ENCODE data around the gene LCE5A. TPM values are rescaled to one million over a fixed set of nuclear protein-coding genes. Genes with fewer than 3 reads are reported as not detected.

Gene LCE5A
- polyA plus RNA-seq, 1 donor from 2014 or later, result not detected

GRCh38 chr1:152481869-152482664 is 28.5 kb upstream of the LCE5A start:
- no peak overlapping the region for H3K4me3 ChIP-seq (ENCODE audit: low read length)
- no peak for TF ChIP-seq EZH2 (IDR thresholded peaks at IDR 0.05; ENCODE audit: borderline replicate concordance, insufficient read depth, low read length, poor library complexity, severe bottlenecking)
- no peak for TF ChIP-seq CTCF (IDR thresholded peaks at IDR 0.05; ENCODE audit: poor library complexity, severe bottlenecking)
- no peak for TF ChIP-seq TAF1 (IDR thresholded peaks at IDR 0.05; ENCODE audit: low read depth)
- no peak for TF ChIP-seq REST (IDR thresholded peaks at IDR 0.05; ENCODE audit: borderline replicate concordance)
- no peak for TF ChIP-seq MXI1 (conservative IDR thresholded peaks at IDR 0.05; ENCODE audit: poor library complexity, severe bottlenecking)
- TF ChIP-seq POLR2AphosphoS5 (IDR thresholded peaks at IDR 0.05), result no peak
- no peak for TF ChIP-seq SMC3 (conservative IDR thresholded peaks at IDR 0.05; ENCODE audit: poor library complexity)
- TF ChIP-seq EP300 (conservative IDR thresholded peaks at IDR 0.05; ENCODE audit: poor library complexity, severe bottlenecking), result no peak
- no peak for TF ChIP-seq RAD21 (conservative IDR thresholded peaks at IDR 0.05)
- peaks cover 8% of the 10 kb centered on the region for H3K9me3 ChIP-seq (ENCODE audit: low read length)

GRCh38 chr1:152486400-152487006 is 24.1 kb upstream of the LCE5A start:
- TF ChIP-seq REST (IDR thresholded peaks at IDR 0.05; ENCODE audit: borderline replicate concordance), result no peak
- TF ChIP-seq MXI1 (conservative IDR thresholded peaks at IDR 0.05; ENCODE audit: poor library complexity, severe bottlenecking), result no peak
- no peak for TF ChIP-seq SMC3 (conservative IDR thresholded peaks at IDR 0.05; ENCODE audit: poor library complexity)
- TF ChIP-seq EZH2 (IDR thresholded peaks at IDR 0.05; ENCODE audit: borderline replicate concordance, insufficient read depth, low read length, poor library complexity, severe bottlenecking), result no peak
- TF ChIP-seq POLR2AphosphoS5 (IDR thresholded peaks at IDR 0.05), result no peak
- no peak for TF ChIP-seq EP300 (conservative IDR thresholded peaks at IDR 0.05; ENCODE audit: poor library complexity, severe bottlenecking)
- no peak for TF ChIP-seq RAD21 (conservative IDR thresholded peaks at IDR 0.05)
- TF ChIP-seq TAF1 (IDR thresholded peaks at IDR 0.05; ENCODE audit: low read depth), result no peak
- no peak for TF ChIP-seq CTCF (IDR thresholded peaks at IDR 0.05; ENCODE audit: poor library complexity, severe bottlenecking)
- Histone ChIP-seq H3K9me2 (ENCODE audit: insufficient read depth, low read length) (no peaks in the 10 kb centered on the region), H2AFZ (ENCODE audit: low read depth, low read length) (no peak overlapping the region), H3F3A (ENCODE audit: insufficient read depth, low read length, poor library complexity, severe bottlenecking) (no peaks in the 10 kb centered on the region), H3K9me3 (ENCODE audit: low read length) (peaks cover 8% of the 10 kb centered on the region), H3K36me3 (ENCODE audit: insufficient read depth, low read length) (no peaks in the 10 kb centered on the region), H3K9ac (ENCODE audit: low read length) (no peak overlapping the region), H3K79me2 (replicated peaks; ENCODE audit: insufficient read depth, low read length) (no peaks in the 10 kb centered on the region), H3K27ac (ENCODE audit: low read length) (no peak overlapping the region), H3K4me3 (ENCODE audit: low read length) (no peak overlapping the region), H3K4me2 (ENCODE audit: low read length) (no peak overlapping the region), H4K20me1 (ENCODE audit: insufficient read depth) (no peaks in the 10 kb centered on the region), H3K27me3 (ENCODE audit: insufficient read depth, low read depth, low read length) (no peaks in the 10 kb centered on the region)

More at GRCh38 chr1:152481869-152482664, 28.5 kb upstream of the LCE5A start:
- Histone ChIP-seq H3K9me2 (ENCODE audit: insufficient read depth, low read length) (no peaks in the 10 kb centered on the region), H3K36me3 (ENCODE audit: insufficient read depth, low read length) (no peaks in the 10 kb centered on the region), H3F3A (ENCODE audit: insufficient read depth, low read length, poor library complexity, severe bottlenecking) (no peaks in the 10 kb centered on the region), H4K20me1 (ENCODE audit: insufficient read depth) (no peaks in the 10 kb centered on the region), H2AFZ (ENCODE audit: low read depth, low read length) (no peak overlapping the region), H3K9ac (ENCODE audit: low read length) (no peak overlapping the region), H3K27ac (ENCODE audit: low read length) (no peak overlapping the region), H3K79me2 (replicated peaks; ENCODE audit: insufficient read depth, low read length) (no peaks in the 10 kb centered on the region), H3K4me2 (ENCODE audit: low read length) (no peak overlapping the region), H3K27me3 (ENCODE audit: insufficient read depth, low read depth, low read length) (no peaks in the 10 kb centered on the region)
